Colonic mucosa (tissue), 4 donors: ENCODE measurements around the gene N4BP2. TPM values are rescaled to one million over a fixed set of nuclear protein-coding genes. Genes with fewer than 3 reads are reported as not detected.
"Not testable (repeated sequence)": the region's sequence is repeated elsewhere in the genome, so short reads cannot be mapped to it uniquely, and the experiment has no call there.

ENCODE experiments used
- DNase-seq: peaks from one replicate; pipeline ENCODE4 v3.0.0-alpha.2; 2020
- H3K27ac ChIP-seq: fragments of 200-600 bp; one replicate; pipeline ENCODE4 v1.8.0; 2021
- H3K27me3 ChIP-seq: fragments of 200-600 bp; one replicate; pipeline ENCODE4 v1.8.0; 2021
- H3K36me3 ChIP-seq: fragments of 200-600 bp; one replicate; pipeline ENCODE4 v1.8.0; 2021
- H3K4me1 ChIP-seq: fragments of 200-600 bp; one replicate; pipeline ENCODE4 v1.8.0; 2021; ENCODE audit warnings: mild to moderate bottlenecking
- H3K4me3 ChIP-seq: fragments of 200-600 bp; one replicate; pipeline ENCODE4 v1.8.0; 2021
- H3K9ac ChIP-seq, 2 donors: one replicate each; pipeline ENCODE4 v1.7.0; 2013; ENCODE audit warnings: control low read depth in 2 of 2, low read depth in 2 of 2, low read length in 2 of 2
- H3K9me3 ChIP-seq: fragments of 200-600 bp; one replicate; pipeline ENCODE4 v1.8.0; 2021
- intact Hi-C: fragments of 100-400 bp; cut with DNase I; formaldehyde crosslinking; loops from one replicate; pipeline ENCODE4 v1.14.1; 2022
- total RNA-seq, 2 donors: library from RNA; stranded (reverse); fragmentation: NEBNext Ultra II Directional in 1 of 2; extraction: Animal tissue kit (Norgen Biotek cat#: 25700) in 1 of 2; gene quantifications; one replicate each; pipeline ENCODE4 v1.2.1, GENCODE V29; 2021
- TF ChIP-seq, protein P1 (sequence below): fragments of 200-600 bp; IDR thresholded peaks from one replicate; pipeline ENCODE4 v1.8.0; 2022; ENCODE audit warnings: antibody characterized with exemption, mild to moderate bottlenecking
- donor health status: healthy.
- donor health status: DM: no; HTN: no; CAD: no.
- donor health status: DM: no; HTN: no; CAD: no.

N4BP2 gene
- 1 to 10 TPM; 5.1 to 7.5 TPM for total RNA-seq

DNA sequence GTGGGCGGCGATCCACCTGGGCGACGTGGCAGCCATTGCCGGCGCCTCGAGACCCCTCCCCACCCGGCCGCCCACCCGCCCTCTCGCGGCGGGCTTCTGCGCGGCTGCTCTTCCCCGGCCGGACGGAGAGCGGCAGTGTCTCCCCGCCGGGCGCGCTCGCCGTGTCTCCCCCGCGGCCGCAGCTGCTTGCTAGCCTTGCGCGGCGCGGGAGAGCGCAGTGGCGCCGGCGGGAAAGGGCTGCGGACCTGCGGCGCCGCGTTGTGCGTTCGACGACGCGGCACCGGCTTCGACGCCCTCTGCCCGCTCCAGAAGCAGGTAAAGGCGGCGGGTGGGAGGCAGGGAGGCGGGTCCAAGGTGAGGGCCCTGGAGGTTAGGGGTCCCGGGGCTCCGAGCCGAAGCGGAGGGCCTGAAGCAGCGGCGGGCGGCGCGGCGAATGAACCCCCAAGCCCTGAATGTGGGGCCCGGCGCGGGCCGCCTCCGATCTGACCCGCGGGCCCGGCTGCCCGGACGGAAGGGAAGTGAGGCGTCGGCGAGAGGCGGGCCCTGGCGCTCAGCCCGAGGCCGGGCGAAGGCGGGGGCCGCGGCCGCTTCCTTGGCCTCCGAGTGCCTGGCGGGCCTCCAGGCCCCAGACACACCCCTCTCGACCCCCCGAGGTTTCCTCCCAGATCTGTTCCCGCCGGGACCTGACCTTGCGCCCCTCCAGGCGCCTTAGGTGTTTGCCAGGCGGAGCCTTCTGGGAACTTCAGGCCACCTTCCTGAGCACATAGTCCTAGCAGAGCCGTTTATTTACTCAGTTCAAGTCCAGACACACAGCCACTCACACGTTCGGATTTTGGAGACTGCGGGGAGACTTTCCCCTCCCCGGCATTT lies at the start of gene N4BP2:
Gene N4BP2, plus strand, starts transcription at position 135 of the 870 bp plus-strand sequence. CDS start 40,491 bp downstream, outside the sequence.
- H3K36me3 ChIP-seq, result no peaks in the 10 kb centered on the region
- peak within 1 kb of the TSS; percentile 100 for H3K27ac ChIP-seq
- peak within 1 kb of the TSS; percentile 93 to 100 for H3K9ac ChIP-seq
- DNase-seq, result peak; percentile 86
- peaks cover 8% of the 10 kb centered on the region for H3K4me1 ChIP-seq
- no peaks in the 10 kb centered on the region for H3K9me3 ChIP-seq
- H3K4me3 ChIP-seq, result peak within 1 kb of the TSS; percentile 82
- TF ChIP-seq, protein P1, sequence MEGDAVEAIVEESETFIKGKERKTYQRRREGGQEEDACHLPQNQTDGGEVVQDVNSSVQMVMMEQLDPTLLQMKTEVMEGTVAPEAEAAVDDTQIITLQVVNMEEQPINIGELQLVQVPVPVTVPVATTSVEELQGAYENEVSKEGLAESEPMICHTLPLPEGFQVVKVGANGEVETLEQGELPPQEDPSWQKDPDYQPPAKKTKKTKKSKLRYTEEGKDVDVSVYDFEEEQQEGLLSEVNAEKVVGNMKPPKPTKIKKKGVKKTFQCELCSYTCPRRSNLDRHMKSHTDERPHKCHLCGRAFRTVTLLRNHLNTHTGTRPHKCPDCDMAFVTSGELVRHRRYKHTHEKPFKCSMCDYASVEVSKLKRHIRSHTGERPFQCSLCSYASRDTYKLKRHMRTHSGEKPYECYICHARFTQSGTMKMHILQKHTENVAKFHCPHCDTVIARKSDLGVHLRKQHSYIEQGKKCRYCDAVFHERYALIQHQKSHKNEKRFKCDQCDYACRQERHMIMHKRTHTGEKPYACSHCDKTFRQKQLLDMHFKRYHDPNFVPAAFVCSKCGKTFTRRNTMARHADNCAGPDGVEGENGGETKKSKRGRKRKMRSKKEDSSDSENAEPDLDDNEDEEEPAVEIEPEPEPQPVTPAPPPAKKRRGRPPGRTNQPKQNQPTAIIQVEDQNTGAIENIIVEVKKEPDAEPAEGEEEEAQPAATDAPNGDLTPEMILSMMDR, result peak; percentile 70
- intact Hi-C loops, result loop anchor here (10.0 kb wide), 1 partner anchor 258 kb away; no protein-coding TSS in a partner anchor
- H3K27me3 ChIP-seq, result no peaks in the 10 kb centered on the region

DNA sequence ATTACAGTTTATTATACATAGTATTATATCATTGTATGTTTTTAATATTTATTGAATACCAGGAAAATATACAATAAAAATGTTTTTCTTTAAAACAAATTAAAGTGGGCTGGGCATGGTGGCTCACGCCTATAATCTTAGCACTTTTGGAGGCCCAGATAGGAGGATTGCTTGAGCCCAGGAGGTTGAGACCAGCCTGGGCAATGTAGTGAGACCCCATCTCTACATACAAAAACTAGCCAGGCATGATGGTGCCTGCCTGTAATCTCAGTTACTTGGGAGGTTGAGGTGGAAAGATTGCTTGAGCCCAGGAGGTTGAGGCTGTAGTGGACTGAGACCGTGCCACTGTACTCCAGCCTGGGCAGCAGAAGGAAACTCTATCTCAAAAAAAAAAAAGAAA lies 40.6 kb upstream of the N4BP2 start:
- Histone ChIP-seq H3K4me3 (no peak overlapping the region), H3K27ac (no peak overlapping the region), H3K27me3 (no peaks in the 10 kb centered on the region), H3K9me3 (no peaks in the 10 kb centered on the region), H3K9ac (no peak overlapping the region), H3K4me1 (no peaks in the 10 kb centered on the region), H3K36me3 (no peaks in the 10 kb centered on the region)
- intact Hi-C loops, result no loop called here
- no peak for DNase-seq
- TF ChIP-seq, protein P1, result no peak

DNA sequence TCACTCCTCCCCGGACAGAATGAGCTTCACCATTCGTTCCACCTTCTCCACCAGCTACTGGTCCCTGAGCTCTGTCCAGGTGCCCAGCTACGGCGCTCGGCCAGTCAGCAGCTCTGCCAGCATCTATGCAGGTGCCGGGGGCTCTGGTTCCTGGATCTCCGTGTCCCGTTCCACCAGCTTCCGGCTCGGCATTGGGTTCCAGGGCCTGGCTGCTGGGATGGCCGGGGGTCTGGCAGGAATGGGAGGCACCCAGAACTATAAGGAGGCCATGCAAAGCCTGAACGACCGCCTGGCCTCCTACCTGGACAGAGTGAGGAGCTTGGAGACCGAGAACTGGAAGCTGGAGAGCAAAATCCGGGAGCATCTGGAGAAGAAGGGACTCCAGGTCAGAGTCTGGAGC lies 36.4 kb upstream of the N4BP2 start:
- Histone ChIP-seq H3K4me3 (no peak overlapping the region), H3K36me3 (no peaks in the 10 kb centered on the region), H3K27ac (no peak overlapping the region), H3K9me3 (no peaks in the 10 kb centered on the region), H3K27me3 (no peaks in the 10 kb centered on the region), H3K4me1 (no peaks in the 10 kb centered on the region), H3K9ac (no peak overlapping the region)
- no peak for DNase-seq
- TF ChIP-seq, protein P1, result no peak
- intact Hi-C loops, result no loop called here

DNA sequence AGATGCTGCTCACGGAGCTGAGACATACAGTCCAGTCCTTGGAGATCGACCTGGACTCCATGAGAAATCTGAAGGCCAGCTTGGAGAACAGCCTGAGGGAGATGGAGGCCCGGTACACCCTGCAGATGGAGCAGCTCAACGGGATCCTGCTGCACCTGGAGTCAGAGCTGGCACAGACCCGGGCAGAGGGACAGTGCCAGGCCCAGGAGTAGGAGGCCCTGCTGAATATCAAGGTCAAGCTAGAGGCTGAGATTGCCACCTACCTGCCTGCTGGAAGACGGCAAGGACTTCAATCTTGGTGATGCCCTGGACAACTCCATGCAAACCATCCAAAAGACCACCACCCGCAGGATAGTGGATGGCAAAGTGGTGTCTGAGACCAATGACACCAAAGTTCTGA lies 35.5 kb upstream of the N4BP2 start:
- H3K36me3 ChIP-seq, DNase-seq, H3K9me3 ChIP-seq, H3K4me1 ChIP-seq, H3K27ac ChIP-seq, intact Hi-C loops, H3K9ac ChIP-seq, H3K4me3 ChIP-seq, H3K27me3 ChIP-seq: not testable (repeated sequence)

DNA sequence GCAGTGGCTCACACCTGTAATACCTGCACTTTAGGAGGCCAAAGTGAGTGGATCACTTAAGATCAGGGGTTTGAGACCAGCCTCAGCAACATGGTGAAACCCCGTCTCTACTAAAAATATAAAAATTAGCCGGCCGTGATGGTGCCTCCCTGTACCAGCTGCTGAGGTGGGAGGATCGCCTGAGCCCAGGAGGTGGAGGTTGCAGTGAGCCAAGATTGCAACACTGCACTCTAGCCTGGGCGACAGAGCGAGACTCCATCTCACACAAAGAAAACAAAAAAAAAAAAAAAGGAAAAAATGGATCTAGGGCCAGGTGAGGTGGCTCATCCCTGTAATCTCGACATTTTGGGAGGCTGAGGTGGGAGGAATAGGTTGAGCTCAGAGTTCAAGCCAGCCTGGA lies 32.6 kb upstream of the N4BP2 start:
- H3K9ac ChIP-seq, H3K4me1 ChIP-seq, H3K4me3 ChIP-seq, DNase-seq, H3K27ac ChIP-seq, H3K36me3 ChIP-seq, H3K27me3 ChIP-seq, H3K9me3 ChIP-seq, intact Hi-C loops: not testable (repeated sequence)

DNA sequence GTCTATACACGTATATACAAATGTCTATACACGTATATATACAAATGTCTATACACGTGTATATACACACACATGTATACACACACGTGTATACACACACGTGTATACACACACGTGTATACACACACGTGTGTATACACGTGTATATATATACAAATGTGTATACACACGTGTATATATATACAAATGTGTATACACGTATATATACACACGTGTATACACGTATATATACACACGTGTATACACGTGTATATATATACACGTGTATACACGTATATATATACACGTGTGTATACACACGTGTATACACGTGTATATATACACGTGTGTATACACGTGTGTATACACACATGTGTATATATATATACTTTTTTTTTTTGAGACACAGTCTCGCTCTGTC lies 23.9 kb upstream of the N4BP2 start:
- Histone ChIP-seq H3K4me1 (no peaks in the 10 kb centered on the region), H3K9me3 (no peaks in the 10 kb centered on the region), H3K27ac (no peak overlapping the region), H3K9ac (no peak overlapping the region), H3K36me3 (no peaks in the 10 kb centered on the region), H3K4me3 (no peak overlapping the region), H3K27me3 (no peaks in the 10 kb centered on the region)
- intact Hi-C loops, result no loop called here
- TF ChIP-seq, protein P1, result no peak
- no peak for DNase-seq
